ENCODE measurements around the gene VPS13D.
A peak's percentile ranks its signal among the peaks of the same experiment; 100 is the strongest.

The VPS13D gene

DNA sequence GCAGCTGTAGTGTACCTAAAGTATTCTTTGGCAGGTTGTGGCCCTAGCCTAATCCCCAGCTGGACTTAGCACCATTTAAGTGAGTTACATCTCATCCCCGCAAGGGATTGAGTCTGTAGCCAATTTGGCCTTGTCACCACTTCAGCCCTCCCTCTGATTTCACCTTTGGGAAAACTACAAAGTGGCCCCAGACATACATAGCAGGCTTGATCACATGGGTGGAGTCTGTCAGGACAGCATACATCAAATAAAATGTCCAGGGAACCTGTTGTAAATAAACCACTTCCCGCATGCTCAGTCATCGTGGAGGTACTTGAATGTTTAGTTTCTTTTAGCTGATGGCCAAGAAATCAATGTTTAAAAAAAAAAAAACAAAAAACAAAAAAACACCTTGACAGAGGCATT is 245.7 kb downstream of the VPS13D start:
- H3K4me3 ChIP-seq (ENCODE audit: insufficient read depth, low read depth, low read length, poor library complexity, severe bottlenecking): no peak overlapping the region
- no peaks in the 10 kb centered on the region for H3K36me3 ChIP-seq (ENCODE audit: control insufficient read depth, insufficient read depth, low read length)
- peaks cover 66% of the 10 kb centered on the region for H3K4me1 ChIP-seq (ENCODE audit: control insufficient read depth, insufficient read depth, low read length, poor library complexity, severe bottlenecking)
- H3K27me3 ChIP-seq (replicated peaks; ENCODE audit: control insufficient read depth, insufficient read depth, low read length, poor library complexity, severe bottlenecking): no peaks in the 10 kb centered on the region
- no peak for DNase-seq
- H3K27ac ChIP-seq (ENCODE audit: insufficient read depth, low read length, poor library complexity, severe bottlenecking): peak overlapping the region; percentile 10
- H3K9me3 ChIP-seq (ENCODE audit: control insufficient read depth, low read length): no peaks in the 10 kb centered on the region

DNA sequence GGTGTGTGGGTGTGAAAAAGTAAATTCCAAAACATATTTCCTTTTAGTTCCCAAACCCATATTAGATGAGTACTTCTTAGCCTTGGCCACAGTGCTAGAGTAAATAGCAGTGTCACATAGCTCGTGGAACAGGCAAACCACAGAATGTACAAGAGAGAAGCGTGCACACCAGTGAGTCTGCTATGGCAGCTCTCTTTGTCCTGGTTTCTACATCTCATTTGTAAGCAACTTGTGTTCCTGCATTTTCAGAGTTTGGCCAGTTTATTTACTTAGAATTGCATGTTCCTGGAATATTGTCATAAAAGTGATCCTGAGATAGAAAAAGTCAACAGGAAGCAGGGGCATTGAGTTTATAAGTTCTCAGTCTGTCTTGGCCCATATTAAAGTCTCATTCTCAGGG is 246.1 kb downstream of the VPS13D start:
- Histone ChIP-seq H3K4me3 (ENCODE audit: insufficient read depth, low read depth, low read length, poor library complexity, severe bottlenecking) (no peak overlapping the region), H3K4me1 (ENCODE audit: control insufficient read depth, insufficient read depth, low read length, poor library complexity, severe bottlenecking) (peaks cover 70% of the 10 kb centered on the region), H3K9me3 (ENCODE audit: control insufficient read depth, low read length) (no peaks in the 10 kb centered on the region), H3K27ac (ENCODE audit: insufficient read depth, low read length, poor library complexity, severe bottlenecking) (no peak overlapping the region), H3K27me3 (replicated peaks; ENCODE audit: control insufficient read depth, insufficient read depth, low read length, poor library complexity, severe bottlenecking) (no peaks in the 10 kb centered on the region), H3K36me3 (ENCODE audit: control insufficient read depth, insufficient read depth, low read length) (no peaks in the 10 kb centered on the region)
- no peak for DNase-seq

DNA sequence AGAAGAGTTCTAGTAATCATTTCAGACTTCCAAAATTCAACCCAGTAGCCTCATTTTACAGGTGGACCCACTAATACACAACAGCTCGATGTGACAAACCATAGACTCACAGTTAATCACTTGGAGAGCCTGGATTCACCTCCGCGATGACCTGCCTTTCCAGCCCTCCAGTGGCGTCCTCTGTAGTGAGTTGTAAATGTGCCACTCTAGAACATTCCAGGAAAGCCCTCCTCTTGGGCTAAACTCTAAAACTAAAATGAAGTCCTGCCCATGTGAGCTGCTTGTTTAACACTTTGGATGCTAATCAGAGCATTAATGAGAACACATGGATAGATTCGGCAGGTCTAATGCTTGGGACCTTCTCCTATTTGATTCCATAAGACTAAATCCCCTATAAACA is 247.5 kb downstream of the VPS13D start:
- Histone ChIP-seq H3K4me3 (ENCODE audit: insufficient read depth, low read depth, low read length, poor library complexity, severe bottlenecking) (no peak overlapping the region), H3K36me3 (ENCODE audit: control insufficient read depth, insufficient read depth, low read length) (no peaks in the 10 kb centered on the region), H3K27me3 (replicated peaks; ENCODE audit: control insufficient read depth, insufficient read depth, low read length, poor library complexity, severe bottlenecking) (no peaks in the 10 kb centered on the region), H3K27ac (ENCODE audit: insufficient read depth, low read length, poor library complexity, severe bottlenecking) (no peak overlapping the region), H3K4me1 (ENCODE audit: control insufficient read depth, insufficient read depth, low read length, poor library complexity, severe bottlenecking) (peaks cover 73% of the 10 kb centered on the region), H3K9me3 (ENCODE audit: control insufficient read depth, low read length) (no peaks in the 10 kb centered on the region)
- DNase-seq: no peak

- H3K4me1 ChIP-seq (ENCODE audit: control insufficient read depth, insufficient read depth, low read length, poor library complexity, severe bottlenecking): peaks cover 66% of the 10 kb centered on the region
- no peaks in the 10 kb centered on the region for H3K9me3 ChIP-seq (ENCODE audit: control insufficient read depth, low read length)
- H3K27ac ChIP-seq (ENCODE audit: insufficient read depth, low read length, poor library complexity, severe bottlenecking): peak overlapping the region; percentile 2
- no peaks in the 10 kb centered on the region for H3K27me3 ChIP-seq (replicated peaks; ENCODE audit: control insufficient read depth, insufficient read depth, low read length, poor library complexity, severe bottlenecking)
- no peaks in the 10 kb centered on the region for H3K36me3 ChIP-seq (ENCODE audit: control insufficient read depth, insufficient read depth, low read length)
- DNase-seq: no peak
- H3K4me3 ChIP-seq (ENCODE audit: insufficient read depth, low read depth, low read length, poor library complexity, severe bottlenecking): no peak overlapping the region
Observed at GRCh38 chr1:12477936-12478611, 248.2 kb downstream of the VPS13D start.

DNA sequence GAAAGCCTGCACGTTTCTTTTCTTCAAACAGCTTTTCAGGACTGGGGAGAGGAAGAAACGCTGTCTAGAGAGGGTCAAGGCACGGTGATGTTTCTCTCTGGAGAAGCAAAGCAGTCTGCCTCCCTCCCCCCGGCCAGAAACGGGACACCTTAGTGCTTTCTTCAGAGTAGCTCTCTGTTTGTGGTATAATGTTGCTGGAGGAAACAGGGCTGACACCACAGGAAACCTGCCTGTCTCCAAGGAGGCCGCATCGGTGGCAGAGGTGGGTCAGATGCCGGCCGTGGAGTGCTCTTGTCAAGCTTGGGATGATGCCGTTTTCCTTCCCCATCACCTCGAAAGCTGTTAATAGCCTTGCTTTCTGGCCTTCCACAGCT is 248.8 kb downstream of the VPS13D start:
- no peak overlapping the region for H3K4me3 ChIP-seq (ENCODE audit: insufficient read depth, low read depth, low read length, poor library complexity, severe bottlenecking)
- H3K9me3 ChIP-seq (ENCODE audit: control insufficient read depth, low read length): no peaks in the 10 kb centered on the region
- peaks cover 60% of the 10 kb centered on the region for H3K4me1 ChIP-seq (ENCODE audit: control insufficient read depth, insufficient read depth, low read length, poor library complexity, severe bottlenecking)
- peak overlapping the region; percentile 2 for H3K27ac ChIP-seq (ENCODE audit: insufficient read depth, low read length, poor library complexity, severe bottlenecking)
- no peaks in the 10 kb centered on the region for H3K27me3 ChIP-seq (replicated peaks; ENCODE audit: control insufficient read depth, insufficient read depth, low read length, poor library complexity, severe bottlenecking)
- DNase-seq: peak in 2 of 3 donors; percentile 8 to 19
- H3K36me3 ChIP-seq (ENCODE audit: control insufficient read depth, insufficient read depth, low read length): no peaks in the 10 kb centered on the region

GRCh38 chr1:12479311-12479710 is 249.5 kb downstream of the VPS13D start:
- Histone ChIP-seq H3K9me3 (ENCODE audit: control insufficient read depth, low read length) (no peaks in the 10 kb centered on the region), H3K27ac (ENCODE audit: insufficient read depth, low read length, poor library complexity, severe bottlenecking) (no peak overlapping the region), H3K4me3 (ENCODE audit: insufficient read depth, low read depth, low read length, poor library complexity, severe bottlenecking) (no peak overlapping the region), H3K27me3 (replicated peaks; ENCODE audit: control insufficient read depth, insufficient read depth, low read length, poor library complexity, severe bottlenecking) (no peaks in the 10 kb centered on the region), H3K4me1 (ENCODE audit: control insufficient read depth, insufficient read depth, low read length, poor library complexity, severe bottlenecking) (peaks cover 56% of the 10 kb centered on the region), H3K36me3 (ENCODE audit: control insufficient read depth, insufficient read depth, low read length) (no peaks in the 10 kb centered on the region)
- no peak for DNase-seq

DNA sequence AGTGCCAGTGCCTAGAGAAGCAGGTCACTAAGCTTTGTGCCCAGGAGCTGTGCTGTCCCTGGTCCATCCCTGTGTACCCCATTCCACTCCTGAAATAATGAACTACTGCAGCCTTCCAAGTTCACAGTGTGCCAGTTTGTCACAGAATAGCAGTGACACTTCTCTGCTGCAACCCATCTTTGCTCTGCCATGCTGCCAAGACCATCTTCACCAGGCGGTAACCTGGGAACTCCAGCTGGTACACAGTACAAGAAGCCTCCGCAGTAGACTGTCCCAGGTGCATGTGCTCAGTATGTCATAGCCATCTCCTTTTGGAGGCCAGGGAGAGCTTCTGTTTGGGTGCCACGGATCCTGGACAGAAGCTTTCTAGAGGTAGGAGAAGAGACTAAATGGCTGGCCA is 250.2 kb downstream of the VPS13D start:
- DNase-seq: no peak
- Histone ChIP-seq H3K4me1 (ENCODE audit: control insufficient read depth, insufficient read depth, low read length, poor library complexity, severe bottlenecking) (peaks cover 50% of the 10 kb centered on the region), H3K9me3 (ENCODE audit: control insufficient read depth, low read length) (no peaks in the 10 kb centered on the region), H3K4me3 (ENCODE audit: insufficient read depth, low read depth, low read length, poor library complexity, severe bottlenecking) (no peak overlapping the region), H3K36me3 (ENCODE audit: control insufficient read depth, insufficient read depth, low read length) (no peaks in the 10 kb centered on the region), H3K27ac (ENCODE audit: insufficient read depth, low read length, poor library complexity, severe bottlenecking) (no peak overlapping the region), H3K27me3 (replicated peaks; ENCODE audit: control insufficient read depth, insufficient read depth, low read length, poor library complexity, severe bottlenecking) (no peaks in the 10 kb centered on the region)

GRCh38 chr1:12480748-12481362 is 251.0 kb downstream of the VPS13D start:
- DNase-seq: no peak

DNA sequence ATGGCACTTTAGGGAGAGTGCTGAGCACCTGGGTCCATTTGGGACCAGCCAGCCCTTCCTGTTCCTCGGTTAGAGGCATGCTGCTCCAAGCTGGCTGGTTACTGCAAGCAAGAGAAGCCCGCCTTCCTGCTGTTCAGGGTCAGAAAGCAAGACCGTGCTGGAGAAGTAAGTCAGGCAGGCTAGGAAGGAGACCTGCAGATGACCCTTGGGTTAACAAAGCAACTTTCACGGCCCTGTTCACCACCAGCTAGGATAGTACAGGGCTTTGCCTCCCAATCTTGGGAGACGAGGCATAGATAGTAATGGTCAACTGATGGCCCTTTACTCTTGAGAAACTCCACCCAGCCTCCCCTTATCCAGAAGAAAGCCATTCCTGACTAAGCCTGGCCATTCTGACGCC is 252.1 kb downstream of the VPS13D start:
- H3K4me1 ChIP-seq (ENCODE audit: control insufficient read depth, insufficient read depth, low read length, poor library complexity, severe bottlenecking): peaks cover 38% of the 10 kb centered on the region
- no peak overlapping the region for H3K27ac ChIP-seq (ENCODE audit: insufficient read depth, low read length, poor library complexity, severe bottlenecking)
- no peaks in the 10 kb centered on the region for H3K27me3 ChIP-seq (replicated peaks; ENCODE audit: control insufficient read depth, insufficient read depth, low read length, poor library complexity, severe bottlenecking)

More at GRCh38 chr1:12480748-12481362, 251.0 kb downstream of the VPS13D start:
- no peaks in the 10 kb centered on the region for H3K36me3 ChIP-seq (ENCODE audit: control insufficient read depth, insufficient read depth, low read length)
- no peak overlapping the region for H3K4me3 ChIP-seq (ENCODE audit: insufficient read depth, low read depth, low read length, poor library complexity, severe bottlenecking)
- no peaks in the 10 kb centered on the region for H3K9me3 ChIP-seq (ENCODE audit: control insufficient read depth, low read length)
- no peaks in the 10 kb centered on the region for H3K27me3 ChIP-seq (replicated peaks; ENCODE audit: control insufficient read depth, insufficient read depth, low read length, poor library complexity, severe bottlenecking)
- peak overlapping the region; percentile 10 for H3K27ac ChIP-seq (ENCODE audit: insufficient read depth, low read length, poor library complexity, severe bottlenecking)
- H3K4me1 ChIP-seq (ENCODE audit: control insufficient read depth, insufficient read depth, low read length, poor library complexity, severe bottlenecking): peaks cover 42% of the 10 kb centered on the region

GRCh38 chr1:12482988-12483387 is 253.2 kb downstream of the VPS13D start:
- no peak overlapping the region for H3K4me3 ChIP-seq (ENCODE audit: insufficient read depth, low read depth, low read length, poor library complexity, severe bottlenecking)
- no peaks in the 10 kb centered on the region for H3K36me3 ChIP-seq (ENCODE audit: control insufficient read depth, insufficient read depth, low read length)
- no peaks in the 10 kb centered on the region for H3K9me3 ChIP-seq (ENCODE audit: control insufficient read depth, low read length)
- no peak for DNase-seq
- H3K4me1 ChIP-seq (ENCODE audit: control insufficient read depth, insufficient read depth, low read length, poor library complexity, severe bottlenecking): peaks cover 33% of the 10 kb centered on the region
- H3K27me3 ChIP-seq (replicated peaks; ENCODE audit: control insufficient read depth, insufficient read depth, low read length, poor library complexity, severe bottlenecking): no peaks in the 10 kb centered on the region
- no peak overlapping the region for H3K27ac ChIP-seq (ENCODE audit: insufficient read depth, low read length, poor library complexity, severe bottlenecking)

More for the DNA sequence above, 252.1 kb downstream of the VPS13D start:
- no peak for DNase-seq
- Histone ChIP-seq H3K36me3 (ENCODE audit: control insufficient read depth, insufficient read depth, low read length) (no peaks in the 10 kb centered on the region), H3K4me3 (ENCODE audit: insufficient read depth, low read depth, low read length, poor library complexity, severe bottlenecking) (no peak overlapping the region), H3K9me3 (ENCODE audit: control insufficient read depth, low read length) (no peaks in the 10 kb centered on the region)

Data from effector memory CD4-positive, alpha-beta T cell (primary cell).